HEK293T (cell line): Measurements from ENCODE around the gene ACTN4.

ENCODE experiments used
- ARNT ChIP-seq: fragments of 450-650 bp; IDR thresholded peaks from 2 replicates; pipeline ENCODE4 v1.6.1; 2017; ENCODE audit warnings: mild to moderate bottlenecking
- BHLHE40 ChIP-seq: fragments of 450-650 bp; IDR thresholded peaks from 2 replicates; pipeline ENCODE4 v1.6.1; 2016; ENCODE audit warnings: mild to moderate bottlenecking, moderate library complexity, borderline replicate concordance
- CTBP1 ChIP-seq: fragments of 450-650 bp; IDR thresholded peaks from 2 replicates; pipeline ENCODE4 v1.6.1; 2016; ENCODE audit warnings: borderline replicate concordance
- ELF4 ChIP-seq: fragments of 450-650 bp; IDR thresholded peaks from 2 replicates; pipeline ENCODE4 v1.6.1; 2017; ENCODE audit warnings: antibody characterized with exemption
- FOXA1 ChIP-seq: fragments of 450-650 bp; IDR thresholded peaks from 2 replicates; pipeline ENCODE4 v1.6.1; 2016; ENCODE audit warnings: mild to moderate bottlenecking
- FOXK2 ChIP-seq: fragments of 450-650 bp; IDR thresholded peaks from 2 replicates; pipeline ENCODE4 v1.6.1; 2016; ENCODE audit warnings: mild to moderate bottlenecking
- FOXM1 ChIP-seq: fragments of 450-650 bp; IDR thresholded peaks from 2 replicates; pipeline ENCODE4 v1.6.1; 2017; ENCODE audit warnings: mild to moderate bottlenecking, borderline replicate concordance
- HDGF ChIP-seq: fragments of 450-650 bp; IDR thresholded peaks from 2 replicates; pipeline ENCODE4 v1.6.1; 2017; ENCODE audit warnings: antibody characterized with exemption, borderline replicate concordance
- NFRKB ChIP-seq: fragments of 450-650 bp; IDR thresholded peaks from 2 replicates; pipeline ENCODE4 v1.6.1; 2016; ENCODE audit warnings: mild to moderate bottlenecking, moderate library complexity
- SP1 ChIP-seq: fragments of 450-650 bp; IDR thresholded peaks from 2 replicates; pipeline ENCODE4 v1.6.1; 2017
- SUZ12 ChIP-seq: fragments of 450-650 bp; IDR thresholded peaks from 2 replicates; pipeline ENCODE4 v1.6.1; 2016; ENCODE audit warnings: mild to moderate bottlenecking
- TARDBP ChIP-seq: fragments of 450-650 bp; IDR thresholded peaks from 2 replicates; pipeline ENCODE4 v1.6.1; 2016

DNA sequence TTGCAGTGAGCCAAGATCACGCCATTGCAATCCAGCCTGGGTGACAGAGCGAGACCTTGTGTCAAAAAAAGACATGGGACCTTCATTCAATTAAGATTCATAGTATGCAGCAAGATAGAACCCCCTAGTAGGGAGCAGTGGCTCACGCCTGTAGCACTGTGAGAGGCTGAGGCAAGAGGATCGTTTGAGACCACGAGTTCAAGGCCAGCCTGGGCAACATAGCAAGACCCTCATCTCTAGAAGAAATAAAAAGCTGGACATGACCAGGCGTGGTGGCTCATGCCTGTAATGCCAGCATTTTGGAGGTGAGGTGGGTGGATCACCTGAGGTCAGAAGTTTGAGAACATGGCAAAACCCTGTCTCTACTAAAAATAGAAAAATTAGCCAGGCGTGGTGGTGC lies 133.0 kb downstream of the ACTN4 start:
- TF ChIP-seq ELF4 = no peak
- TF ChIP-seq FOXK2 = no peak
- no peak for TF ChIP-seq HDGF
- no peak for TF ChIP-seq SUZ12
- TF ChIP-seq FOXM1 = no peak
- TF ChIP-seq SP1 = no peak
- no peak for TF ChIP-seq TARDBP
- TF ChIP-seq NFRKB = no peak
- no peak for TF ChIP-seq ARNT
- no peak for TF ChIP-seq BHLHE40
- no peak for TF ChIP-seq CTBP1
- TF ChIP-seq FOXA1 = no peak
